ENCODE measurements around the gene NFIA.

NFIA gene

DNA sequence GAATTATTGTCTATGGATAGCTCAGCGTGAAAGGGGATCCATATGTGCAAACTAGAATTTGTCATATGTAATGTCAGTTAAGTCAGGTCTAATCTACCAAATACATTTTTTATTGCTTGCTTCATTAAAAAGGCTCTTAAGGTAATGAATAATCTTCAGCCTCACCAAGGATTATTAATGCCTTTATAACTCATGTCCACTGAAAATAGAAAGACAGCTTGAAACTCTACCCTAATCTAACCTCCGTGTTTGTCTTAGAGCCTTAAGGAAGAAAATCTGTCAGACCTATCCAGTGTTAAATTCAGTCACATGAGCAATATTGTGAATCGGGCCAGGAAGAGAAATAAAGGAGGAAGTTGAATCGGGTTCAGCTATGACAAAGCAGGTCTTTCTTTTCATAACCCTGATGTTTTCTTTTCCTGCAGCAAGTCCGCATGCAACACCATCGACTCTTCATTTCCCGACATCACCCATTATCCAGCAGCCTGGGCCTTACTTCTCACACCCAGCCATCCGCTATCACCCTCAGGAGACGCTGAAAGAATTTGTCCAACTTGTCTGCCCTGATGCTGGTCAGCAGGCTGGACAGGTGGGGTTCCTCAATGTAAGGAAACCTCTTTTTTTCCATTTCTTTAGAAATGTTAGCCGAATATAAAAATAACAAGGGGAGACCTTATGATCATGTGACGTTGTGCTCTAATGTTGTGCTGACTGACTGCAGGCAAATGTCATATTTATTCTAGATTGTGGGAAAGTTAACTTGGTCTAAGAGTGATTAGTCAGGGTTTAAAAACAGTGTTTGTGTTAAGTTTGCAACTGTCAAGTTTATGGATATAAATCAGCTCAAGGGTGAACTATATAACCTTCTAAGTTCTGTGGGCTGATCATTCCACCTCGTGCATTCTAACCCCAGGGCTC, 321.6 kb downstream of the NFIA start:
- H3K4me1 ChIP-seq = no peaks in the 10 kb centered on the region
- no peaks in the 10 kb centered on the region for H3K36me3 ChIP-seq (ENCODE audit: control insufficient read depth, insufficient read depth, low read length)
- H3K4me3 ChIP-seq (ENCODE audit: low read depth, low read length) = no peak overlapping the region
- no peaks in the 10 kb centered on the region for H3K9me3 ChIP-seq (ENCODE audit: control insufficient read depth, low read length)
- H3K27me3 ChIP-seq (ENCODE audit: control insufficient read depth, insufficient read depth, low read length) = no peaks in the 10 kb centered on the region
- TF ChIP-seq, protein P1, sequence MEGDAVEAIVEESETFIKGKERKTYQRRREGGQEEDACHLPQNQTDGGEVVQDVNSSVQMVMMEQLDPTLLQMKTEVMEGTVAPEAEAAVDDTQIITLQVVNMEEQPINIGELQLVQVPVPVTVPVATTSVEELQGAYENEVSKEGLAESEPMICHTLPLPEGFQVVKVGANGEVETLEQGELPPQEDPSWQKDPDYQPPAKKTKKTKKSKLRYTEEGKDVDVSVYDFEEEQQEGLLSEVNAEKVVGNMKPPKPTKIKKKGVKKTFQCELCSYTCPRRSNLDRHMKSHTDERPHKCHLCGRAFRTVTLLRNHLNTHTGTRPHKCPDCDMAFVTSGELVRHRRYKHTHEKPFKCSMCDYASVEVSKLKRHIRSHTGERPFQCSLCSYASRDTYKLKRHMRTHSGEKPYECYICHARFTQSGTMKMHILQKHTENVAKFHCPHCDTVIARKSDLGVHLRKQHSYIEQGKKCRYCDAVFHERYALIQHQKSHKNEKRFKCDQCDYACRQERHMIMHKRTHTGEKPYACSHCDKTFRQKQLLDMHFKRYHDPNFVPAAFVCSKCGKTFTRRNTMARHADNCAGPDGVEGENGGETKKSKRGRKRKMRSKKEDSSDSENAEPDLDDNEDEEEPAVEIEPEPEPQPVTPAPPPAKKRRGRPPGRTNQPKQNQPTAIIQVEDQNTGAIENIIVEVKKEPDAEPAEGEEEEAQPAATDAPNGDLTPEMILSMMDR (IDR thresholded peaks at IDR 0.05) = no peak
- no peak overlapping the region for H3K27ac ChIP-seq
- H2AFZ ChIP-seq = no peak overlapping the region
- no peak overlapping the region for H3K9ac ChIP-seq
- no peaks in the 10 kb centered on the region for H3K79me2 ChIP-seq
- no peak overlapping the region for H3K4me2 ChIP-seq (ENCODE audit: low read length)

DNA sequence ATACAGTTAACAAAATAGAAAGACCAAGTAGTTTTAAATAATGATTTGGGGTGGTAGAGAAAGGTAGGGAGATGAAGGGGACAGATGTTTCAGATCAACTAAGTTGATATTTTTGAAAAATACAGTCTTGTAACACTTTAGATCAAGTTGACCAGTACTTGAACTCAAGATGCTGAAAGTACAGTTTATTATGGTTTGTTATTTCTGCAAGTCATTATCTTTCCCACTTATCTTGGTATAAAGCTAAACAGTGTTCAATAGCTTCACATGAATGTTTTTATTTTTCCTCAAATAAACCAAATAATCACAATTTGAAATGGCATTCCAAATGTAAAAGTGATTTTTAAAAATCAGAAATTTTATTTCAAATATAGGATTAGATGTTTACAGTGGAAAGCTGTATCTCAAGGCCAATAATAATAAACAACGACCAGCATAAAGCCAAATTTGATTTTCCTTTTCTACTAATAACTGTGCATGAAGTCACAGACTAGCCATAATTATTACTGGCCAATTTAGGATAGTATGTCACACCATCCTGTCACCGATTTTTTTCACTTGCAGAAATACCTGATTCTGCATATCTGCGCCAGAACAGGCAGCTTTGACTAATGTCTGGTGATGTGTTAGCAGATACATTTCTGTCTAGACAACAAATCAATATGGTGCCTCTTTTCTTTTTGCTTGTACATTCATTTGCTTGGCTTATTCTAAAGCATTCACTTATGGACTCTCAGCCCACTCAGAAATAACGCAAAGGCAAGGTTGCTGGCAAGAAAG, 322.4 kb downstream of the NFIA start:
- Histone ChIP-seq H3K9ac (no peak overlapping the region), H3K79me2 (no peaks in the 10 kb centered on the region), H3K4me3 (ENCODE audit: low read depth, low read length) (no peak overlapping the region), H2AFZ (no peak overlapping the region), H3K9me3 (ENCODE audit: control insufficient read depth, low read length) (no peaks in the 10 kb centered on the region), H3K36me3 (ENCODE audit: control insufficient read depth, insufficient read depth, low read length) (no peaks in the 10 kb centered on the region), H3K4me2 (ENCODE audit: low read length) (no peak overlapping the region), H3K27ac (no peak overlapping the region), H3K27me3 (ENCODE audit: control insufficient read depth, insufficient read depth, low read length) (no peaks in the 10 kb centered on the region), H3K4me1 (no peaks in the 10 kb centered on the region)
- TF ChIP-seq, protein P1 (IDR thresholded peaks at IDR 0.05) = no peak

DNA sequence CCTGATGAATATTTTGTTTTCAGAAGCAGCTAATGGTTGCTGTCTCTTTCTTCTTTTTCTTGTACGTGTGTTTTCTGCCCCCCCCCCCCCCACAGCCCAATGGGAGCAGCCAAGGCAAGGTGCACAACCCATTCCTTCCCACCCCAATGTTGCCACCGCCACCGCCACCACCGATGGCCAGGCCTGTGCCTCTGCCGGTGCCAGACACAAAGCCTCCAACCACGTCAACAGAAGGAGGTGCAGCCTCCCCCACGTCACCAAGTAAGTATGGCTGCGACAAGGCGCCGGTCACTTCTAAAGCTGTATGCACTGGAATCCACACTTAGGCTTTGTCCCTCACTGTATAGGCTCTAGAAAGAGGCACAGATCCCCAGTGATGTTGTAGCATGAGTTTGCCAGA, 324.1 kb downstream of the NFIA start:
- H3K36me3 ChIP-seq (ENCODE audit: control insufficient read depth, insufficient read depth, low read length) = no peaks in the 10 kb centered on the region

DNA sequence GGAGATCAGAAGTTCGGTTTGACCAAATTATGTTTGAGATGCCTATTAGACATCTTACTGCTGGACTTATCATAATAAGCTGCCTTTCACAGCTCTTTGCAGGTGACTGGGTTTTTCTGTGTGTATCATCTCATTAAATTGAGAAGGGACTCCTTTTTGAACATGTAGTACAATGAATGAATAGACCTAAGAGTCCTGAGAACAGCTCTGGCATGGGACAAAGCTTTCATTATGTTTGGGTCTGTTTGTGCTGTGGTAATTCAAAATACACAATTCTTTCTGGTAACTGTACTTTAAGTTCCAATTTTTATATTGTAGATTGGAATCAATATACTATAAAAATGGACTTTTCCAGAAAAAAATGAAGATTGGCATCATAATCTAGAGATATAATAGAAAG, 330.2 kb downstream of the NFIA start:
- Histone ChIP-seq H3K9ac (no peak overlapping the region), H2AFZ (no peak overlapping the region), H3K4me3 (ENCODE audit: low read depth, low read length) (no peak overlapping the region), H3K4me2 (ENCODE audit: low read length) (no peak overlapping the region), H3K27ac (no peak overlapping the region), H3K4me1 (no peaks in the 10 kb centered on the region), H3K79me2 (no peaks in the 10 kb centered on the region), H3K27me3 (ENCODE audit: control insufficient read depth, insufficient read depth, low read length) (no peaks in the 10 kb centered on the region), H3K9me3 (ENCODE audit: control insufficient read depth, low read length) (no peaks in the 10 kb centered on the region), H3K36me3 (ENCODE audit: control insufficient read depth, insufficient read depth, low read length) (no peaks in the 10 kb centered on the region)
- TF ChIP-seq, protein P1 (IDR thresholded peaks at IDR 0.05) = no peak

More for the DNA sequence above, 324.1 kb downstream of the NFIA start:
- Histone ChIP-seq H3K4me2 (ENCODE audit: low read length) (no peak overlapping the region), H3K79me2 (no peaks in the 10 kb centered on the region), H3K27ac (no peak overlapping the region), H3K27me3 (ENCODE audit: control insufficient read depth, insufficient read depth, low read length) (no peaks in the 10 kb centered on the region), H3K9me3 (ENCODE audit: control insufficient read depth, low read length) (no peaks in the 10 kb centered on the region), H3K4me3 (ENCODE audit: low read depth, low read length) (no peak overlapping the region), H3K9ac (no peak overlapping the region), H3K4me1 (no peaks in the 10 kb centered on the region), H2AFZ (no peak overlapping the region)
- TF ChIP-seq, protein P1 (IDR thresholded peaks at IDR 0.05) = no peak

All from parathyroid adenoma (tissue), 2 donors.